Large intestine (tissue), 3 donors: ENCODE measurements around the gene TSPAN14. TPM values are rescaled to one million over a fixed set of nuclear protein-coding genes. Genes with fewer than 3 reads are reported as not detected.

ENCODE experiments used
- DNase-seq, 2 donors: peaks; one replicate each; pipeline versions ENCODE4 v3.0.0 to v3.0.0-alpha.2; 2013
- H3K27ac ChIP-seq: one replicate; pipeline ENCODE4 v1.5.1; 2013; ENCODE audit warnings: low read length
- H3K27me3 ChIP-seq: 2 replicates; pipeline ENCODE4 v1.6.1; 2013; ENCODE audit warnings: low read length; ENCODE audit not compliant: control insufficient read depth, insufficient read depth
- H3K36me3 ChIP-seq: 2 replicates; pipeline ENCODE4 v1.6.1; 2013; ENCODE audit warnings: low read length; ENCODE audit not compliant: control insufficient read depth, insufficient read depth
- H3K4me1 ChIP-seq: one replicate; pipeline ENCODE4 v1.6.1; 2013; ENCODE audit warnings: low read length; ENCODE audit not compliant: control insufficient read depth, insufficient read depth
- H3K4me3 ChIP-seq: one replicate; pipeline ENCODE4 v1.5.1; 2013; ENCODE audit warnings: low read length
- H3K9me3 ChIP-seq: one replicate; pipeline ENCODE4 v1.6.1; 2013; ENCODE audit warnings: mild to moderate bottlenecking, low read depth, low read length, moderate library complexity; ENCODE audit not compliant: control insufficient read depth
- WGBS: methylation state at CpG from one replicate; pipeline ENCODE4 v1.1.5; 2013; ENCODE audit warnings: low lambda C conversion rate; ENCODE audit not compliant: insufficient coverage; 5-methylcytosine and 5-hydroxymethylcytosine counted together
- polyA plus RNA-seq: library from polyadenylated mRNA; unstranded; fragments of 120-200 nt; gene quantifications from one replicate; pipeline ENCODE4 v1.2.1, GENCODE V29; 2013

The TSPAN14 gene
- polyA plus RNA-seq, 1 donor: 64.7 TPM

GRCh38 chr10:80518143-80518806 is 64.2 kb downstream of the TSPAN14 start:
- Histone ChIP-seq H3K36me3 (peaks cover 77% of the 10 kb centered on the region), H3K4me3 (no peak overlapping the region), H3K27me3 (no peaks in the 10 kb centered on the region), H3K4me1 (no peaks in the 10 kb centered on the region), H3K27ac (no peak overlapping the region), H3K9me3 (no peaks in the 10 kb centered on the region)
- DNase-seq: no peak
- WGBS: no CpG with 5 or more reads among the region's 17 CpGs

DNA sequence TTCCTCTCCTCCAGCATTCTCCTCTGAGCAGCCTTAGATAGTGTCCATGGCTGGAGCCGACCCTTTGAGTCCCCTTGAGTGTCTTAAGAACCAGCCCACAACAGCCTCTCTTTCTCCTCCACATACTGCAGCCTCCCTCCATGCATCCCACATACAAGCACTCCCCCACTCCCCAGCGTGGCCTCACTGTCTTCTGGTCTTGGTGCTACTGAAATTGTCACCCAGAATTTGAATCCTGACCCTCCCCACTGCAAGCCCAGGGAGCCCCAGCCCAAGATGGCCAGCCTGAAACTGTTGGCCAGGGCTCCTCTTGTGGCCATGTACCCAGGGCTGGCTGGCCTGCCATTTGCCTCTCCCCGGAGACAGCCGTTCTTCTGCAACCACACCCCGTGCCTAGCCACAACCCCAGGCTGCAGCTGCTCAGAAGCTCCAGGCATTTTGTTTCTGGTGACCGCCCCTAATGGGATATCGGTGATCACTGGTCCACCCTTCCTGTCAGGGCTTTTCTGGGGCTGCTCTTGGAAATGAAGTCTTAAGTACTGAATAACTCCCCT is 64.8 kb downstream of the TSPAN14 start:
- H3K27me3 ChIP-seq: no peaks in the 10 kb centered on the region
- H3K4me1 ChIP-seq: peaks cover under 1% of the 10 kb centered on the region
- no peak overlapping the region for H3K4me3 ChIP-seq
- WGBS: no CpG with 5 or more reads among the region's 7 CpGs
- no peak overlapping the region for H3K27ac ChIP-seq
- no peak for DNase-seq
- H3K9me3 ChIP-seq: no peaks in the 10 kb centered on the region
- peaks cover 71% of the 10 kb centered on the region for H3K36me3 ChIP-seq

- Histone ChIP-seq H3K9me3 (no peaks in the 10 kb centered on the region), H3K27ac (no peak overlapping the region), H3K27me3 (no peaks in the 10 kb centered on the region), H3K36me3 (peaks cover 59% of the 10 kb centered on the region), H3K4me3 (no peak overlapping the region), H3K4me1 (peaks cover 3% of the 10 kb centered on the region)
- WGBS: 81% methylated on average over 3 of the region's 14 CpGs
- no peak for DNase-seq
Observed at GRCh38 chr10:80519936-80520650, 66.0 kb downstream of the TSPAN14 start.

- peaks cover 3% of the 10 kb centered on the region for H3K4me1 ChIP-seq
- DNase-seq: no peak
- H3K9me3 ChIP-seq: no peaks in the 10 kb centered on the region
- peaks cover 52% of the 10 kb centered on the region for H3K36me3 ChIP-seq
- no peak overlapping the region for H3K4me3 ChIP-seq
- 100% methylated on average over 1 of the region's 10 CpGs for WGBS
- no peak overlapping the region for H3K27ac ChIP-seq
- no peaks in the 10 kb centered on the region for H3K27me3 ChIP-seq
Observed at GRCh38 chr10:80520661-80521470, 66.8 kb downstream of the TSPAN14 start.

GRCh38 chr10:80522756-80523363 is 68.8 kb downstream of the TSPAN14 start:
- Histone ChIP-seq H3K27me3 (no peaks in the 10 kb centered on the region), H3K9me3 (no peaks in the 10 kb centered on the region), H3K4me3 (no peak overlapping the region), H3K27ac (no peak overlapping the region), H3K4me1 (peaks cover 3% of the 10 kb centered on the region), H3K36me3 (peaks cover 34% of the 10 kb centered on the region)
- DNase-seq: no peak
- WGBS: no CpG with 5 or more reads among the region's 8 CpGs

DNA sequence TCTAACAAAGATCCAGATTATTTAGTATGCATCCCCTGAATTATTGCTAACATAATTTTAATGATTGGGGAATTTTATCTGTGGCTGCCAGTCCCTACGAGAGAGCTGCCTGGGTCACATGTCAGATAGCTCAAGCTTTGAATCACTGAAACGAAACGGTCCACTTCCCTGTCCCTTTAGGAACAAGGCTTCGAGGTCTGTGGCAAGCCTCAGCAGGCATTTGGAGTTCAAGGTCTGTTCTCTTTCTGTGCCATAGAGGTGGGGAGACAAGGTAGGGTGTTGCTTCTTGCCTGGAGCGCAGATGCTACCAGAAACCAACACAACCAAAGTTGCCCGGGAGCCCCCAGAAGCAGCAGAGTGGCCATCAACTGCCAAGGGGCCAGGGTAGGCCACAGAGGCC is 69.7 kb downstream of the TSPAN14 start:
- Histone ChIP-seq H3K36me3 (peaks cover 25% of the 10 kb centered on the region), H3K27ac (no peak overlapping the region), H3K4me3 (no peak overlapping the region), H3K4me1 (peaks cover 3% of the 10 kb centered on the region), H3K27me3 (no peaks in the 10 kb centered on the region), H3K9me3 (no peaks in the 10 kb centered on the region)
- WGBS: no CpG with 5 or more reads among the region's 6 CpGs
- DNase-seq: no peak

DNA sequence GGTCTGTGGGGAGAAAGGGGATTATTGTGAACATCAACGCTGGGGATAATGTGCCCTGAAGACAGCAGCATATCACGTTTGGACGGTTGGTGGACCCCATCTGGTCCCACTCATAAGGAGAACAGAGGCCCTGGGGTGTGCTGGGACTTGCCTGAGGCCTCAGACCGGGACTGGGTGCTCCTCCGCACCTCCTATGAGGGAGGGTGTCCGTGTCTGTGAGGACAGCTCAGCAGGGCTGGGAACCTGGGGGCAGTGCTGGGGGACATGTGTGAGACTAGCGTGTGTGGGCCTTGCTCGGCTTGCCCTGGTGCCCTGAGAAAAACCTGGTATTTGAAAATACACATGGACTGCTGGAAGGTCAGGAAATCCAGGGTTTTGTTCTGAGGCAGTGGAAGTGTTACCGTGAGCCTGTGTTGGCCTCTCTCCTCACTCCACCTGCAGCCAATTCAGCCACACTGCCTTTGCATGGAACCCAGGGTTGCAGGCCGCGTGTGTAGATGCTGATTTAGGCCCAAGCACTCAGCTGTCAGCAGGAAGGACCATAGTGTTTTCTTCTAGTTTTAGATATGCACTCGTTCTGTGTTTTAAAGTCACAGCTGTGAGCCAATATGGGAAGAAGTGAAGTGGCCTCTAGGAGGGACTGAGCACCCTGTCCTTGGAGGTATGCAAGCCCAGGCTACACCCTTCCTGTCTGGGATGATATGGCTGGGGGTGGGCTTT is 70.2 kb downstream of the TSPAN14 start:
- no peak overlapping the region for H3K4me3 ChIP-seq
- DNase-seq: no peak
- H3K4me1 ChIP-seq: peaks cover 3% of the 10 kb centered on the region
- WGBS: no CpG with 5 or more reads among the region's 12 CpGs
- no peak overlapping the region for H3K27ac ChIP-seq
- no peaks in the 10 kb centered on the region for H3K9me3 ChIP-seq
- H3K27me3 ChIP-seq: no peaks in the 10 kb centered on the region
- peaks cover 19% of the 10 kb centered on the region for H3K36me3 ChIP-seq

GRCh38 chr10:80526218-80526617 is 72.1 kb downstream of the TSPAN14 start:
- Histone ChIP-seq H3K27ac (no peak overlapping the region), H3K9me3 (no peaks in the 10 kb centered on the region), H3K4me3 (no peak overlapping the region), H3K27me3 (no peaks in the 10 kb centered on the region), H3K36me3 (peaks cover under 1% of the 10 kb centered on the region), H3K4me1 (peaks cover 3% of the 10 kb centered on the region)
- WGBS: no CpG with 5 or more reads among the region's 2 CpGs
- DNase-seq: no peak

DNA sequence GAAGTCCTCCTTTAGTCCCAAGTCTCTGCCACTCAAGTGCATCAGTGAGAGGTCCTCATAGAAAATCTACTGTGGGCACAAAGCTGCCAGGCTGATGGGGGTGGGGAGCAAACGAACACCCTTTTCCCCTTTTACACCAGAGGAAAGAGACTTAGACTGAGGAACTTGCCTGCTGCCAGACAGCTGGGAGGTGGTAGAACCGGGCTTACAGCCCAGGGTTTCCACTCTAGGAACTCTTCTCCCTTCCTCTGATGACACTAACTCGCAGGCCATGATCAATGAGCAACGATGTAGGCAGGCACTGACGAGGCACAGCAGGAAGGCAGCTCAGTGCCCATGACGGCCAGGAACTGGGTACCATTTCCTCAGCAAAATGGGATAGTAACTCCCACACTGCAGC is 72.6 kb downstream of the TSPAN14 start:
- H3K27ac ChIP-seq: no peak overlapping the region
- no CpG with 5 or more reads among the region's 6 CpGs for WGBS
- no peak overlapping the region for H3K4me3 ChIP-seq
- DNase-seq: no peak
- no peaks in the 10 kb centered on the region for H3K36me3 ChIP-seq
- H3K27me3 ChIP-seq: no peaks in the 10 kb centered on the region
- no peaks in the 10 kb centered on the region for H3K9me3 ChIP-seq
- peaks cover 3% of the 10 kb centered on the region for H3K4me1 ChIP-seq
